Measurements from ENCODE around the gene TMEM247.

- TF ChIP-seq EZH2 (IDR thresholded peaks at IDR 0.05; ENCODE audit: borderline replicate concordance, low read depth, low read length, severe bottlenecking) (no peak), CTCF (IDR thresholded peaks at IDR 0.05; ENCODE audit: borderline replicate concordance, extremely low read depth, low read length, poor library complexity, severe bottlenecking) (no peak)
Observed at GRCh38 chr2:46504221-46504620, 24.9 kb downstream of the TMEM247 start.
